Gastroesophageal sphincter (tissue), 4 donors: ENCODE data around the gene GLDN. TPM values are rescaled to one million over a fixed set of nuclear protein-coding genes. Genes with fewer than 3 reads are reported as not detected.

ENCODE experiments used
- ATAC-seq: fragments of 150-250 bp; one replicate; pipeline ENCODE4 v1.9.1; 2016; ENCODE audit warnings: mild to moderate bottlenecking, moderate library complexity
- H3K27ac ChIP-seq, 4 donors: fragments of 200-600 bp; sonication (generic) in 3 of 4; 1 replicate in 3 of 4; 2 replicates in 1 of 4; pipeline ENCODE4 v1.5.1; 2016 to 2019
- H3K27me3 ChIP-seq: fragments of 200-600 bp; sonication (generic); one replicate; pipeline ENCODE4 v1.5.1; 2019
- H3K36me3 ChIP-seq, 2 donors: fragments of 200-600 bp; sonication (generic); one replicate each; pipeline ENCODE4 v1.5.1; 2019; ENCODE audit warnings: control low read depth in 1 of 2
- H3K4me1 ChIP-seq, 3 donors: fragments of 200-600 bp; sonication (generic); 1 replicate in 2 of 3; 2 replicates in 1 of 3; pipeline ENCODE4 v1.5.1; 2016 to 2019; ENCODE audit warnings: control low read depth in 2 of 3
- H3K4me3 ChIP-seq, 2 donors: fragments of 200-600 bp; sonication (generic); one replicate each; pipeline ENCODE4 v1.5.1; 2019; ENCODE audit warnings: mild to moderate bottlenecking in 1 of 2, moderate library complexity in 1 of 2
- H3K9me3 ChIP-seq, 3 donors: fragments of 200-600 bp; sonication (generic); one replicate each; pipeline ENCODE4 v1.5.1; 2017 to 2019; ENCODE audit warnings: control low read depth in 2 of 3
- EP300 ChIP-seq: sonication (generic); formaldehyde crosslinking; IDR thresholded peaks from one replicate; pipeline ENCODE4 v1.6.1; 2017; ENCODE audit warnings: antibody characterized with exemption, mild to moderate bottlenecking
- POLR2A ChIP-seq, 2 donors: fragments of 450-650 bp; IDR thresholded peaks; one replicate each; pipeline ENCODE4 v1.6.1; 2017; ENCODE audit warnings: antibody characterized with exemption in 2 of 2, mild to moderate bottlenecking in 2 of 2, moderate library complexity in 1 of 2
- POLR2AphosphoS5 ChIP-seq: sonication (generic); formaldehyde crosslinking; IDR thresholded peaks from one replicate; pipeline ENCODE4 v1.6.1; 2017; ENCODE audit warnings: antibody characterized with exemption
- WGBS, 2 donors: methylation state at CpG; one replicate each; pipeline ENCODE4 v1.1.5; 2018; ENCODE audit warnings: low coverage in 1 of 2; 5-methylcytosine and 5-hydroxymethylcytosine counted together
- total RNA-seq, 4 donors: library from RNA; depleted of rRNA; stranded (reverse); fragments of >200 nt; gene quantifications; one replicate each; pipeline ENCODE4 v1.1.0, GENCODE V29; 2016
- TF ChIP-seq, protein P1 (sequence below), 4 experiments: fragments of 200-600 bp in 2 of 4; fragments of 450-650 bp in 2 of 4; sonication (generic) in 1 of 4; IDR thresholded peaks; one replicate each; pipeline ENCODE4 v1.5.1; 2017 to 2019; ENCODE audit warnings: antibody characterized with exemption in 4 of 4, mild to moderate bottlenecking in 2 of 4, moderate library complexity in 2 of 4

GLDN gene
- total RNA-seq, 4 donors from 2014 or later = 3.7 to 19.6 (median 4.4) TPM

DNA sequence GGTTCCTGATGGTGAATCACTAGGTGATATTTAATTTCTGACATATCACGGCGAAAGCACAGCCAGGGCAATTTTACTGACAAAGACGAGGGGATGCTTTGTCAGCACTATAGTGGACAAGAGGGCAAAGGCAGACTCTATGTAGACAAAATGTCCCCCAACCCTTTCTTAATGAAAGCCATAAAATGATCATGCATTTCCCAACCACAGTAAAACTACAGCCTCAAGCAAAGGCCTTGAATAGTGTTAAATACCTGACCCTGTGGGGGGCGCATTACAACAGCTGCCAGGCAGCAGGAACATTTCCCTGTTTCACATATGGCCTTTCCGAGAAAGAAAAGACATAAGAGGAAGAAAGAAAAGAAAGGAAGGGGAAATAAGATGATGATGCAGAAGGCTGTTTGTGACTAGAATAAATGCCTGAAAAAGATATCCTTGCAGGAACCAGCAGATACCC is 49.5 kb downstream of the GLDN start:
- no peaks in the 10 kb centered on the region for H3K4me1 ChIP-seq
- TF ChIP-seq POLR2AphosphoS5 (no peak), EP300 (no peak), POLR2A (IDR thresholded peaks at IDR 0.05) (no peak)
- TF ChIP-seq, protein P1, sequence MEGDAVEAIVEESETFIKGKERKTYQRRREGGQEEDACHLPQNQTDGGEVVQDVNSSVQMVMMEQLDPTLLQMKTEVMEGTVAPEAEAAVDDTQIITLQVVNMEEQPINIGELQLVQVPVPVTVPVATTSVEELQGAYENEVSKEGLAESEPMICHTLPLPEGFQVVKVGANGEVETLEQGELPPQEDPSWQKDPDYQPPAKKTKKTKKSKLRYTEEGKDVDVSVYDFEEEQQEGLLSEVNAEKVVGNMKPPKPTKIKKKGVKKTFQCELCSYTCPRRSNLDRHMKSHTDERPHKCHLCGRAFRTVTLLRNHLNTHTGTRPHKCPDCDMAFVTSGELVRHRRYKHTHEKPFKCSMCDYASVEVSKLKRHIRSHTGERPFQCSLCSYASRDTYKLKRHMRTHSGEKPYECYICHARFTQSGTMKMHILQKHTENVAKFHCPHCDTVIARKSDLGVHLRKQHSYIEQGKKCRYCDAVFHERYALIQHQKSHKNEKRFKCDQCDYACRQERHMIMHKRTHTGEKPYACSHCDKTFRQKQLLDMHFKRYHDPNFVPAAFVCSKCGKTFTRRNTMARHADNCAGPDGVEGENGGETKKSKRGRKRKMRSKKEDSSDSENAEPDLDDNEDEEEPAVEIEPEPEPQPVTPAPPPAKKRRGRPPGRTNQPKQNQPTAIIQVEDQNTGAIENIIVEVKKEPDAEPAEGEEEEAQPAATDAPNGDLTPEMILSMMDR (IDR thresholded peaks at IDR 0.05) = no peak
- ATAC-seq = no peak
- no peaks in the 10 kb centered on the region for H3K36me3 ChIP-seq
- H3K27ac ChIP-seq = no peak overlapping the region
- no peak overlapping the region for H3K4me3 ChIP-seq
- H3K27me3 ChIP-seq = no peaks in the 10 kb centered on the region
- WGBS, 2 donors = 96 to 100% methylated on average over 1 to 3 of the region's 5 CpGs
- no peaks in the 10 kb centered on the region for H3K9me3 ChIP-seq

DNA sequence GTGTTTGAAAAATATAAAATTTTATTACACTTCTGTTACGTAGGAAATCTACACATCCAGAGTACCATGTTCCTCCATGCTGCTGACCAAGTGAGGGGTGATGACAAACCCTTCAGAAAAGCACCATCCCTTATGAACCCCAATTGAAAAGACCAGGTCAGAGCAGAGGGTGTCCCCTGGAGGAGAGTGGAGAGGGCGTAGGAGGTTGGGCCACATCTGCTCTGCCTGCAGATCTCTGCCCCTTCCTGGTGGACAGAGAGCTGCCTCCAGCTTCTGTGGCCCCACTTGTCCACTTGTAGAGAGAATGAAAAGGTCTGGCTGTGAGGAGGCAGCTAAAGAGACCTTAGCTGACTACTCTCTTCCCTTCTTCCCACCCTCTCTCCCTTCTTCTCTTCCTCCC is 55.5 kb downstream of the GLDN start:
- no peak for TF ChIP-seq POLR2AphosphoS5
- TF ChIP-seq, protein P1 (IDR thresholded peaks at IDR 0.05) = no peak
- TF ChIP-seq EP300 = no peak
- TF ChIP-seq POLR2A (IDR thresholded peaks at IDR 0.05) = no peak
- Histone ChIP-seq H3K27ac (no peak overlapping the region), H3K36me3 (no peaks in the 10 kb centered on the region), H3K9me3 (no peaks in the 10 kb centered on the region), H3K4me1 (no peaks in the 10 kb centered on the region), H3K27me3 (peaks cover 7% of the 10 kb centered on the region), H3K4me3 (no peak overlapping the region)
- 60 to 100% methylated on average over 1 to 2 of the region's 2 CpGs for WGBS, 2 donors
- no peak for ATAC-seq

DNA sequence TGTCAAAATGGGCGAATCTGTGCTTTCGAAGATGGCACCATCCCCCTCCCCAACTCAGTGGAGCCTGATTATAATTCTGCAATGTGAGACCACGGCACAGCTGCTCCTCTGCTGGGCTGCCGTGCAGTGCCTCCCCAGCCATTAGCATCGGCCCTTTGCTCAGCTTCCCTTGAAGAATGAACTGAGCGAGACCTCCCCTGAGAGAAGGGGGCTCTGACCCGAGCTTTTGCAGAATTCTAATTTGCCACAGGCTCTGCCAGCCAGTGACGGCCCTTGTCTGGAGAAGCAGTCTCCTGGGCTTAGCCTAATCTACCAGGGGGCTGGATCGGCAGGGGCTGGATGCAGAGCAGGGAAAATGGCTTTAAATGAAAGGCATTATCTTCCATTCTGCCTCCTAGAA is 57.2 kb downstream of the GLDN start:
- Histone ChIP-seq H3K4me3 (no peak overlapping the region), H3K27me3 (peaks cover 15% of the 10 kb centered on the region), H3K36me3 (no peaks in the 10 kb centered on the region), H3K4me1 (no peaks in the 10 kb centered on the region), H3K9me3 (no peaks in the 10 kb centered on the region), H3K27ac (no peak overlapping the region)
- WGBS, 2 donors = 49% methylated on average over 5 of the region's 9 CpGs; no CpG with 5 or more reads in 1 of the 2 donors
- ATAC-seq = no peak
- no peak for TF ChIP-seq POLR2A (IDR thresholded peaks at IDR 0.05)
- no peak for TF ChIP-seq EP300
- TF ChIP-seq POLR2AphosphoS5 = no peak
- TF ChIP-seq, protein P1 (IDR thresholded peaks at IDR 0.05) = no peak

- no peak overlapping the region for H3K4me3 ChIP-seq
- H3K27ac ChIP-seq = no peak overlapping the region
- no peaks in the 10 kb centered on the region for H3K36me3 ChIP-seq
- ATAC-seq = no peak
- H3K4me1 ChIP-seq = peaks cover 0 to 8% (median 0%) of the 10 kb centered on the region in 3 donors
- TF ChIP-seq POLR2A (IDR thresholded peaks at IDR 0.05) (no peak), EP300 (no peak), POLR2AphosphoS5 (no peak)
- TF ChIP-seq, protein P1 (IDR thresholded peaks at IDR 0.05) = no peak
- 79 to 81% methylated on average over 2 to 5 of the region's 7 CpGs for WGBS, 2 donors
- H3K27me3 ChIP-seq = peaks cover 15% of the 10 kb centered on the region
- no peaks in the 10 kb centered on the region for H3K9me3 ChIP-seq
These were observed 59.8 kb downstream of the GLDN start for GRCh38 chr15:51401051-51401780.
